GM12878 (cell line): ENCODE data around the gene ABCA7. TPM values are rescaled to one million over a fixed set of nuclear protein-coding genes. Genes with fewer than 3 reads are reported as not detected.

Experiments
- ATAC-seq: fragments of 200-7000 bp; cut with Tn5 transposase; 3 replicates; pipeline ENCODE4 v1.9.1; 2020; ENCODE audit warnings: mild to moderate bottlenecking, moderate library complexity
- BruUV-seq: library from RNA; stranded (reverse); fragments of 400-500 nt; replicated peaks from 2 replicates; lab custom pipeline; 2021; lab: Mats Ljungman, UMichigan
- CTCF ChIA-PET: fragments of 300-600 bp; sonication (Branson Sonifier 250); formaldehyde crosslinking; extraction: SDS; loops from one replicate; lab custom pipeline; 2021; ENCODE audit warnings: inconsistent platforms; lab: Yijun Ruan, JAX
- POLR2A ChIA-PET: fragments of 350-600 bp; formaldehyde crosslinking; extraction: SDS; loops from one replicate; lab custom pipeline; 2021; ENCODE audit warnings: inconsistent platforms; lab: Charles Lee
- RAD21 ChIA-PET: fragments of 300-600 bp; sonication (Branson Sonifier 250); formaldehyde crosslinking; loops from one replicate; lab custom pipeline; 2023; ENCODE audit warnings: antibody characterized with exemption; ENCODE audit not compliant: unreplicated experiment; lab: Charles Lee
- SMC1A ChIA-PET: fragments of 300-600 bp; sonication (Branson Sonifier 250); formaldehyde crosslinking; loops from one replicate; lab custom pipeline; 2023; ENCODE audit not compliant: unreplicated experiment, uncharacterized antibody; lab: Charles Lee
- DNase-seq: peaks from one replicate; pipeline ENCODE4 v3.0.0-alpha.2; 2011; ENCODE audit warnings: low read depth, low spot score
- FAIRE-seq: peaks from 3 replicates; lab custom pipeline; 2011; peaks lifted over from hg19 to GRCh38; lab: Jason Lieb, UNC
- H2AFZ ChIP-seq: 2 replicates; pipeline ENCODE4 v1.6.0; 2011; ENCODE audit warnings: low read depth, low read length, control low read depth; ENCODE audit not compliant: control insufficient read depth
- H3K27ac ChIP-seq: 2 replicates; pipeline ENCODE4 v1.5.1; 2011; ENCODE audit warnings: control low read depth; ENCODE audit not compliant: control insufficient read depth, insufficient read depth
- H3K27me3 ChIP-seq, 2 experiments: replicated peaks in 1 of 2; 2 replicates each; pipeline versions ENCODE4 v1.6.0 to v1.6.1; 2011; ENCODE audit warnings: low read length in 1 of 2; ENCODE audit not compliant: control insufficient read depth in 2 of 2, insufficient read depth in 2 of 2
- H3K36me3 ChIP-seq, 2 experiments: 2 replicates each; pipeline ENCODE4 v1.5.1; 2011; ENCODE audit warnings: low read length in 1 of 2; ENCODE audit not compliant: control insufficient read depth in 2 of 2, insufficient read depth in 2 of 2
- H3K4me1 ChIP-seq: 2 replicates; pipeline ENCODE4 v1.6.1; 2011; ENCODE audit warnings: mild to moderate bottlenecking, low read length, moderate library complexity, mixed read lengths; ENCODE audit not compliant: control insufficient read depth, insufficient read depth
- H3K4me2 ChIP-seq: 2 replicates; pipeline ENCODE4 v1.6.0; 2011; ENCODE audit warnings: control low read depth; ENCODE audit not compliant: control insufficient read depth, insufficient read depth
- H3K4me3 ChIP-seq: fragments of 200-600 bp; sonication (generic); 2 replicates; pipeline ENCODE4 v1.5.1; 2016
- H3K79me2 ChIP-seq: 2 replicates; pipeline ENCODE4 v1.6.0; 2011; ENCODE audit warnings: low read length; ENCODE audit not compliant: control insufficient read depth, insufficient read depth
- H3K9ac ChIP-seq: 2 replicates; pipeline ENCODE4 v1.8.0; 2011; ENCODE audit warnings: low read length, control low read depth, mixed read lengths; ENCODE audit not compliant: control insufficient read depth, insufficient read depth
- H3K9me3 ChIP-seq: replicated peaks from 3 replicates; pipeline ENCODE4 v1.5.1; 2011; ENCODE audit warnings: mild to moderate bottlenecking, low read length; ENCODE audit not compliant: control insufficient read depth, insufficient read depth
- H4K20me1 ChIP-seq: 2 replicates; pipeline ENCODE4 v1.6.0; 2011; ENCODE audit not compliant: control insufficient read depth, insufficient read depth
- CREM ChIP-seq: IDR thresholded peaks from 2 replicates; pipeline ENCODE4 v1.6.1; 2014; ENCODE audit warnings: antibody characterized with exemption, low read depth
- DPF2 ChIP-seq: fragments of 450-650 bp; IDR thresholded peaks from 2 replicates; pipeline ENCODE4 v1.6.1; 2017; ENCODE audit warnings: mild to moderate bottlenecking
- EED ChIP-seq: sonication (generic); IDR thresholded peaks from 2 replicates; pipeline ENCODE4 v1.6.1; 2016; ENCODE audit warnings: antibody characterized with exemption, low read depth
- EGR1 ChIP-seq, 2 experiments: IDR thresholded peaks; 1 replicate in 1 of 2; 2 replicates in 1 of 2; pipeline ENCODE4 v1.6.1; 2011 to 2012; ENCODE audit warnings: low read depth in 2 of 2, low read length in 2 of 2, borderline replicate concordance in 1 of 2, mild to moderate bottlenecking in 1 of 2, moderate library complexity in 1 of 2
- GATAD2B ChIP-seq: fragments of 450-650 bp; conservative IDR thresholded peaks from 2 replicates; pipeline ENCODE4 v1.6.1; 2017; ENCODE audit warnings: low read depth, mild to moderate bottlenecking, moderate library complexity
- MEF2B ChIP-seq: fragments of 450-650 bp; IDR thresholded peaks from 2 replicates; pipeline ENCODE4 v1.6.1; 2018; ENCODE audit warnings: mild to moderate bottlenecking, moderate library complexity; ENCODE audit not compliant: partially characterized antibody, poor library complexity, severe bottlenecking
- MYB ChIP-seq: fragments of 150-350 bp; IDR thresholded peaks from 2 replicates; pipeline ENCODE4 v1.6.1; 2014; ENCODE audit warnings: mild to moderate bottlenecking, low read depth, low read length, borderline replicate concordance
- MYC ChIP-seq: IDR thresholded peaks from 2 replicates; pipeline ENCODE4 v1.6.1; 2011; ENCODE audit warnings: mild to moderate bottlenecking, low read length, moderate library complexity, inconsistent platforms; ENCODE audit not compliant: insufficient read depth, insufficient replicate concordance, insufficient read length, severe bottlenecking
- NBN ChIP-seq: fragments of 450-650 bp; IDR thresholded peaks from 2 replicates; pipeline ENCODE4 v1.6.1; 2016
- PAX5 ChIP-seq: IDR thresholded peaks from 2 replicates; pipeline ENCODE4 v1.6.1; 2011; ENCODE audit warnings: low read depth, low read length, borderline replicate concordance
- POLR2AphosphoS5 ChIP-seq: IDR thresholded peaks from 2 replicates; pipeline ENCODE4 v1.6.1; 2011; ENCODE audit warnings: mild to moderate bottlenecking, low read length, inconsistent platforms
- RCOR1 ChIP-seq: conservative IDR thresholded peaks from 2 replicates; pipeline ENCODE4 v1.6.1; 2012; ENCODE audit warnings: low read depth, low read length, improper control_type of control experiment
- SIN3A ChIP-seq: IDR thresholded peaks from 2 replicates; pipeline ENCODE4 v1.6.1; 2012; ENCODE audit warnings: low read depth, low read length, improper control_type of control experiment
- SPI1 ChIP-seq: IDR thresholded peaks from 2 replicates; pipeline ENCODE4 v1.6.1; 2011; ENCODE audit warnings: low read depth, mild to moderate bottlenecking, low read length, moderate library complexity, borderline replicate concordance; ENCODE audit not compliant: insufficient read depth
- SREBF2 ChIP-seq: IDR thresholded peaks from 2 replicates; pipeline ENCODE4 v1.6.1; 2012; ENCODE audit warnings: mild to moderate bottlenecking, low read length
- WGBS: methylation state at CpG from one replicate; pipeline ENCODE4 v1.1.6; 2016; ENCODE audit warnings: low lambda C conversion rate; ENCODE audit not compliant: insufficient replicate concordance, insufficient coverage; ENCODE audit errors: missing lambda C conversion rate; 5-methylcytosine and 5-hydroxymethylcytosine counted together
- in situ Hi-C: fragments of 300-500 bp; cut with MboI; formaldehyde crosslinking; loops from 9 replicates; pipeline ENCODE4 v1.14.3; 2018; ENCODE audit warnings: mixed read lengths
- intact Hi-C: fragments of 100-400 bp; cut with micrococcal nuclease; formaldehyde crosslinking; loops from one replicate; pipeline ENCODE4 v1.14.2; 2022; ENCODE audit not compliant: unreplicated experiment
- polyA plus RNA-seq, 11 experiments: library from polyadenylated mRNA; depleted of rRNA in 4 of 11; unstranded in 6 of 11; stranded (reverse) in 5 of 11; fragments of >200 nt; fragmentation: Nextera tagmentation in 4 of 11; fragmentation: Illumina TruSeq in 1 of 11; extraction: Ambion mirVana in 4 of 11; extraction: Trizol in 1 of 11; gene quantifications; 1 replicate in 1 of 11; 2 replicates in 10 of 11; pipeline versions ENCODE4 v1.2.1 to v1.2.3, GENCODE V29; 2011 to 2016; ENCODE audit warnings: inconsistent platforms in 2 of 11, missing spikeins in 2 of 11, low read depth in 1 of 11
- total RNA-seq, 4 experiments: library from RNA; depleted of rRNA in 3 of 4; stranded (reverse); fragments of >200 nt in 3 of 4; fragmentation: Illumina TruSeq in 1 of 4; extraction: Trizol in 1 of 4; gene quantifications; 2 replicates each; pipeline versions ENCODE4 v1.2.1 to v1.2.3, GENCODE V29; 2013 to 2021
- TF ChIP-seq, protein P1 (sequence below): fragments of 450-650 bp; IDR thresholded peaks from 2 replicates; pipeline ENCODE4 v1.6.1; 2017; ENCODE audit warnings: mild to moderate bottlenecking, moderate library complexity
- TF ChIP-seq, protein P2 (sequence below): fragments of 450-650 bp; conservative IDR thresholded peaks from 2 replicates; pipeline ENCODE4 v1.6.1; 2017; ENCODE audit warnings: mild to moderate bottlenecking, moderate library complexity

Gene ABCA7
- total and polyA plus RNA-seq, 10 of the 15 experiments (the other 5 are each of a cell fraction or from before 2014, with no cell fraction given), result 1.0 to 49.5 (median 14.8) TPM

DNA sequence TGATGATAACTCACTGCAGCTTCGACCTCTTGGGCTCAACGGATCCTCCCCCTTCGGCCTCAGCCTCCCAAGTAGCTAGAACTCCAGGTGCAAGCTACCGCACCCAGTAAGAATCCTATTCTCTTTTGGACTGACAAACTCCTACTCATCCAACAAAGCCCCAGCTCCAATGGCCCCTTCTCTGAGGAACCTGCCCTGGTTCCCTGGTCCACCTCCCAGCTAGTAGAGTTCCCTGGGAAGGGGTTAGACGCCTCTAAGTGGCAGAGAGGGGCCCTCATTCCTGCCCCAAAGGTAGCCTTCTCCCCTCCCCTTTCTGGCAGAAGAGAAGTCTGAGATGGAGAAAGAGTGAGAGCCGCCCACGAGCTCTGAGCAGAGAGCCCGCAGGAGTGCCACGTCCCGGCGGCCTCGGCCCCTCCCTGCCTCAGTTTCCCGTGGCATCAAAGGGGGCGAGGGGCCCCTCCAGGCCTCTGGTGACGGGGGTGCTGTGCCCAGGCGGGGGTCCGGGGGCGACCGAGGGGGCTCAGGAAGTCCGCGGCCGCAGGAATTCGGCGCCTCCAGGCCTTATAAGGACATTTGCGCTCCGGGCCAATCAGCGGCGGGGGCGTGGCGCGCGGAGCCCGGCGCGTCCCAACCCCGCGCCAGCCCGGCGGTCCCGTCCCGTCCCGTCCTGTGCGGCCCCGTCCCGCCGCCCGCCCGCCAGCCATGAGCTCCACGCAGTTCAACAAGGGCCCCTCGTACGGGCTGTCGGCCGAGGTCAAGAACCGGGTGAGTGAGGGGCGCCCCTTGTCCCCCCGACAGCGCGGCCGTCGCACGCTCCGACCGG is 13.7 kb upstream of the ABCA7 start, which contains the start of gene CNN2:
CNN2 (plus strand) TSS at position 649 of the 823 bp plus-strand sequence; CDS start at position 703, 54 bp downstream.
- Histone ChIP-seq H3K9ac (peak within 1 kb of the TSS; percentile 90), H3K27me3 (no peaks in the 10 kb centered on the region), H3K4me3 (peak within 1 kb of the TSS; percentile 90), H2AFZ (peak within 1 kb of the TSS; percentile 86), H3K79me2 (peaks cover 48% of the 10 kb centered on the region), H3K36me3 (peaks cover 0 to 6% of the 10 kb centered on the region in 2 experiments; a peak in 3 of 4 replicates), H4K20me1 (0 out of 2 replicates have a peak, but pooled peaks cover 4% of the 10 kb centered on the region), H3K27ac (peak within 1 kb of the TSS; percentile 92), H3K4me2 (peak within 1 kb of the TSS; percentile 98), H3K9me3 (no peaks in the 10 kb centered on the region), H3K4me1 (peaks cover 6% of the 10 kb centered on the region)
- BruUV-seq, result no TSS peak
- peak; percentile 84 for ATAC-seq
- SMC1A ChIA-PET, result interaction anchor here (0.6 to 1.0 kb wide), 3 partner anchors 12 to 60 kb away, joined by 3 to 8 read pairs (median 4); partner anchors contain the start of gene ABCA7
- POLR2A ChIA-PET, result interaction anchor here (0.6 to 4.7 kb wide), 11 partner anchors 9 to 183 kb away, joined by 3 to 83 read pairs (median 6); partner anchors contain the start of genes ABCA7 and ARHGAP45
- in situ Hi-C loops, result no loop called here
- RAD21 ChIA-PET, result interaction anchor here (0.5 to 4.9 kb wide), 8 partner anchors 12 to 240 kb away, joined by 3 to 39 read pairs (median 4); partner anchors contain the start of genes ABCA7 and ARHGAP45
- DNase-seq, result no peak
- CTCF ChIA-PET, result interaction anchor here (1.0 to 2.3 kb wide), 7 partner anchors 9 to 213 kb away, joined by 3 to 11 read pairs (median 5); no protein-coding TSS in a partner anchor
- 3% methylated on average over 48 of the region's 63 CpGs for WGBS
- intact Hi-C loops, result no loop called here
- FAIRE-seq, result no peak
- TF ChIP-seq RCOR1 (0 out of 2 replicates have a peak, but pooled peaks have one; percentile 70), NBN (0 out of 2 replicates have a peak, but pooled peaks have one; percentile 36), MYC (no peak), PAX5 (no peak), MYB (no peak), DPF2 (peak; percentile 73), SIN3A (no peak), MEF2B (peak; percentile 58), SREBF2 (no peak), EED (no peak; the same call in none of the 2 replicates), GATAD2B (peak; percentile 81), CREM (peak; percentile 21; the same call in 1 of the 2 replicates), SPI1 (no peak), EGR1 (IDR thresholded peaks at IDR 0.05; ENCODE audit: borderline replicate concordance in 1 of 2, low read depth in 2 of 2, low read length in 2 of 2) (peak in 1 of 2 experiments; percentile 34; a peak in 1 of 3 replicates), POLR2AphosphoS5 (peak; percentile 79; the same call in 1 of the 2 replicates)
- TF ChIP-seq, protein P1, sequence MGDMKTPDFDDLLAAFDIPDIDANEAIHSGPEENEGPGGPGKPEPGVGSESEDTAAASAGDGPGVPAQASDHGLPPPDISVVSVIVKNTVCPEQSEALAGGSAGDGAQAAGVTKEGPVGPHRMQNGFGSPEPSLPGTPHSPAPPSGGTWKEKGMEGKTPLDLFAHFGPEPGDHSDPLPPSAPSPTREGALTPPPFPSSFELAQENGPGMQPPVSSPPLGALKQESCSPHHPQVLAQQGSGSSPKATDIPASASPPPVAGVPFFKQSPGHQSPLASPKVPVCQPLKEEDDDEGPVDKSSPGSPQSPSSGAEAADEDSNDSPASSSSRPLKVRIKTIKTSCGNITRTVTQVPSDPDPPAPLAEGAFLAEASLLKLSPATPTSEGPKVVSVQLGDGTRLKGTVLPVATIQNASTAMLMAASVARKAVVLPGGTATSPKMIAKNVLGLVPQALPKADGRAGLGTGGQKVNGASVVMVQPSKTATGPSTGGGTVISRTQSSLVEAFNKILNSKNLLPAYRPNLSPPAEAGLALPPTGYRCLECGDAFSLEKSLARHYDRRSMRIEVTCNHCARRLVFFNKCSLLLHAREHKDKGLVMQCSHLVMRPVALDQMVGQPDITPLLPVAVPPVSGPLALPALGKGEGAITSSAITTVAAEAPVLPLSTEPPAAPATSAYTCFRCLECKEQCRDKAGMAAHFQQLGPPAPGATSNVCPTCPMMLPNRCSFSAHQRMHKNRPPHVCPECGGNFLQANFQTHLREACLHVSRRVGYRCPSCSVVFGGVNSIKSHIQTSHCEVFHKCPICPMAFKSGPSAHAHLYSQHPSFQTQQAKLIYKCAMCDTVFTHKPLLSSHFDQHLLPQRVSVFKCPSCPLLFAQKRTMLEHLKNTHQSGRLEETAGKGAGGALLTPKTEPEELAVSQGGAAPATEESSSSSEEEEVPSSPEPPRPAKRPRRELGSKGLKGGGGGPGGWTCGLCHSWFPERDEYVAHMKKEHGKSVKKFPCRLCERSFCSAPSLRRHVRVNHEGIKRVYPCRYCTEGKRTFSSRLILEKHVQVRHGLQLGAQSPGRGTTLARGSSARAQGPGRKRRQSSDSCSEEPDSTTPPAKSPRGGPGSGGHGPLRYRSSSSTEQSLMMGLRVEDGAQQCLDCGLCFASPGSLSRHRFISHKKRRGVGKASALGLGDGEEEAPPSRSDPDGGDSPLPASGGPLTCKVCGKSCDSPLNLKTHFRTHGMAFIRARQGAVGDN, result peak; percentile 54; the same call in 1 of the 2 replicates
- TF ChIP-seq, protein P2, sequence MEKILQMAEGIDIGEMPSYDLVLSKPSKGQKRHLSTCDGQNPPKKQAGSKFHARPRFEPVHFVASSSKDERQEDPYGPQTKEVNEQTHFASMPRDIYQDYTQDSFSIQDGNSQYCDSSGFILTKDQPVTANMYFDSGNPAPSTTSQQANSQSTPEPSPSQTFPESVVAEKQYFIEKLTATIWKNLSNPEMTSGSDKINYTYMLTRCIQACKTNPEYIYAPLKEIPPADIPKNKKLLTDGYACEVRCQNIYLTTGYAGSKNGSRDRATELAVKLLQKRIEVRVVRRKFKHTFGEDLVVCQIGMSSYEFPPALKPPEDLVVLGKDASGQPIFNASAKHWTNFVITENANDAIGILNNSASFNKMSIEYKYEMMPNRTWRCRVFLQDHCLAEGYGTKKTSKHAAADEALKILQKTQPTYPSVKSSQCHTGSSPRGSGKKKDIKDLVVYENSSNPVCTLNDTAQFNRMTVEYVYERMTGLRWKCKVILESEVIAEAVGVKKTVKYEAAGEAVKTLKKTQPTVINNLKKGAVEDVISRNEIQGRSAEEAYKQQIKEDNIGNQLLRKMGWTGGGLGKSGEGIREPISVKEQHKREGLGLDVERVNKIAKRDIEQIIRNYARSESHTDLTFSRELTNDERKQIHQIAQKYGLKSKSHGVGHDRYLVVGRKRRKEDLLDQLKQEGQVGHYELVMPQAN, result peak; percentile 75; the same call in 1 of the 2 replicates
